ENCODE results near the gene KCNJ16. TPM values are rescaled to one million over a fixed set of nuclear protein-coding genes. Genes with fewer than 3 reads are reported as not detected.

The KCNJ16 gene
- total RNA-seq, 1 donor from 2014 or later: not detected

Other genes starting within 250 kb of the KCNJ16 start
- gene KCNJ2, start 94.3 kb downstream of the KCNJ16 start, total RNA-seq: 0.51 and 1.6 TPM in 2 replicates